ENCODE data around the gene AREG. TPM values are rescaled to one million over a fixed set of nuclear protein-coding genes. Genes with fewer than 3 reads are reported as not detected.

The AREG gene
- total RNA-seq, 6 donors from 2014 or later = 13.6 to 54.7 (median 37.0) TPM

GRCh38 chr4:74420863-74421262 is 24.1 kb upstream of the AREG start:
- Histone ChIP-seq H3K36me3 (no peaks in the 10 kb centered on the region), H3K27ac (no peak overlapping the region), H3K4me1 (peaks cover 0 to 4% (median 0%) of the 10 kb centered on the region in 4 donors), H3K4me3 (no peak overlapping the region), H3K9me3 (no peaks in the 10 kb centered on the region), H3K27me3 (no peaks in the 10 kb centered on the region)
- 91 to 92% methylated on average over 5 of the region's 5 CpGs for WGBS, 2 donors
- no peak for DNase-seq
- ATAC-seq (ENCODE audit: low FRiP score in 2 of 2) = no peak
- no peak for TF ChIP-seq EP300 (IDR thresholded peaks at IDR 0.05)
- TF ChIP-seq POLR2A (IDR thresholded peaks at IDR 0.05) = no peak
- TF ChIP-seq, protein P1, sequence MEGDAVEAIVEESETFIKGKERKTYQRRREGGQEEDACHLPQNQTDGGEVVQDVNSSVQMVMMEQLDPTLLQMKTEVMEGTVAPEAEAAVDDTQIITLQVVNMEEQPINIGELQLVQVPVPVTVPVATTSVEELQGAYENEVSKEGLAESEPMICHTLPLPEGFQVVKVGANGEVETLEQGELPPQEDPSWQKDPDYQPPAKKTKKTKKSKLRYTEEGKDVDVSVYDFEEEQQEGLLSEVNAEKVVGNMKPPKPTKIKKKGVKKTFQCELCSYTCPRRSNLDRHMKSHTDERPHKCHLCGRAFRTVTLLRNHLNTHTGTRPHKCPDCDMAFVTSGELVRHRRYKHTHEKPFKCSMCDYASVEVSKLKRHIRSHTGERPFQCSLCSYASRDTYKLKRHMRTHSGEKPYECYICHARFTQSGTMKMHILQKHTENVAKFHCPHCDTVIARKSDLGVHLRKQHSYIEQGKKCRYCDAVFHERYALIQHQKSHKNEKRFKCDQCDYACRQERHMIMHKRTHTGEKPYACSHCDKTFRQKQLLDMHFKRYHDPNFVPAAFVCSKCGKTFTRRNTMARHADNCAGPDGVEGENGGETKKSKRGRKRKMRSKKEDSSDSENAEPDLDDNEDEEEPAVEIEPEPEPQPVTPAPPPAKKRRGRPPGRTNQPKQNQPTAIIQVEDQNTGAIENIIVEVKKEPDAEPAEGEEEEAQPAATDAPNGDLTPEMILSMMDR (IDR thresholded peaks at IDR 0.05) = no peak
- no peak for TF ChIP-seq POLR2AphosphoS5 (IDR thresholded peaks at IDR 0.05)

DNA sequence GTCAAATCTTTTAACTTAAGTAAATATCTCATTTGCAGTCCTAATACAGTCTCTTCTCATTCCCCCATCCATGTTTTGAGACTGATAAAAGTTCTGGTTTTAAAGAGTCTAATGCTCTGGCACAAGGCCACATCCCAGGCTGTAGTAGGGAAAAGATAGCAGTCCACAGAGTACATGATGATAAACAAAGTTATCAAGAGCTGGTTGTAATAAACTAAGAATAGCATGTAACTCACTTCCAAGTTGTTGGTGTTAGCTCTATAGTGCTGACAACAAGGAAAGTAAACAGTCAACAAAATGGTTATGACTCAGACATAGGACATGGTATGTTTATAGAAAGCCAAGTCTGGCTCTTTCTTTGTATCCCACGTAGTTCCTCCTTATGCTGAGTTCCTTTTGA is 21.8 kb upstream of the AREG start:
- H3K36me3 ChIP-seq = no peaks in the 10 kb centered on the region
- H3K27ac ChIP-seq = peak overlapping the region in 2 of 4 donors; percentile 10 to 36
- 43 to 55% methylated on average over 1 of the region's 1 CpG for WGBS, 2 donors
- no peak for TF ChIP-seq POLR2A (IDR thresholded peaks at IDR 0.05)
- peak in 2 of 4 donors; percentile 73 to 78 for TF ChIP-seq EP300 (IDR thresholded peaks at IDR 0.05)
- no peak overlapping the region for H3K4me3 ChIP-seq
- H3K4me1 ChIP-seq = peaks cover 0 to 4% (median 0%) of the 10 kb centered on the region in 4 donors
- H3K9me3 ChIP-seq = no peaks in the 10 kb centered on the region
- no peaks in the 10 kb centered on the region for H3K27me3 ChIP-seq
- ATAC-seq (ENCODE audit: low FRiP score in 2 of 2) (no peak), DNase-seq (no peak)

- Histone ChIP-seq H3K9me3 (no peaks in the 10 kb centered on the region), H3K27me3 (no peaks in the 10 kb centered on the region), H3K4me3 (no peak overlapping the region), H3K36me3 (no peaks in the 10 kb centered on the region), H3K27ac (no peak overlapping the region), H3K4me1 (no peaks in the 10 kb centered on the region)
- no peak for TF ChIP-seq POLR2AphosphoS5 (IDR thresholded peaks at IDR 0.05)
- TF ChIP-seq, protein P1 (IDR thresholded peaks at IDR 0.05) = no peak
- TF ChIP-seq EP300 (IDR thresholded peaks at IDR 0.05) = no peak
- ATAC-seq (ENCODE audit: low FRiP score in 2 of 2) (no peak), DNase-seq (no peak)
- 94 to 96% methylated on average over 2 of the region's 2 CpGs for WGBS, 2 donors
Measured at GRCh38 chr4:74424111-74424510, 20.8 kb upstream of the AREG start.

- Histone ChIP-seq H3K4me1 (no peaks in the 10 kb centered on the region), H3K9me3 (no peaks in the 10 kb centered on the region), H3K36me3 (no peaks in the 10 kb centered on the region), H3K27ac (no peak overlapping the region), H3K4me3 (no peak overlapping the region), H3K27me3 (no peaks in the 10 kb centered on the region)
- DNase-seq (no peak), ATAC-seq (ENCODE audit: low FRiP score in 2 of 2) (peak in 1 of 2 donors; percentile 77)
- no peak for TF ChIP-seq EP300 (IDR thresholded peaks at IDR 0.05)
- no peak for TF ChIP-seq POLR2A (IDR thresholded peaks at IDR 0.05)
- TF ChIP-seq, protein P1 (IDR thresholded peaks at IDR 0.05) = no peak
- TF ChIP-seq POLR2AphosphoS5 (IDR thresholded peaks at IDR 0.05) = no peak
- 83% methylated on average over 1 of the region's 1 CpG for WGBS, 2 donors
Measured at GRCh38 chr4:74426101-74426500, 18.8 kb upstream of the AREG start.

DNA sequence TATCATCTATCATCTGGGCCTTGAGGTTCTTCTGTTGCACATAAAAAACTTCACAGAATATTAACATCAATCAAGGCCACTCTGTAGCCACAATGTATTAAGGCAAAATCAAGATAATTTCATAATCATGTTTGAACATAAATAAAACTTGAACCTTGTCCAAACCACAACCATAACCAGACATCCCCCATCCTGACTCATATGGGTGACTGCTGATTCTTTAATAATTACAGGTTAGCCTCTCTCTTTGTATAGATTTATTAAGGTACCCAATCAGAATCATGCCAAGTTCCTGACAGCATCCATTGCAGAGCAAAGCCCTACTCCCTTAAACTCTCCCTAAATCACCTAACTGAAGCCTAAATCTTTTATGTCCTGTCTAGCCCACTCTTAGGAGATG is 16.7 kb upstream of the AREG start:
- Histone ChIP-seq H3K36me3 (no peaks in the 10 kb centered on the region), H3K27ac (no peak overlapping the region), H3K4me1 (no peaks in the 10 kb centered on the region), H3K27me3 (no peaks in the 10 kb centered on the region), H3K9me3 (no peaks in the 10 kb centered on the region), H3K4me3 (no peak overlapping the region)
- TF ChIP-seq POLR2A (IDR thresholded peaks at IDR 0.05) = no peak
- TF ChIP-seq, protein P1 (IDR thresholded peaks at IDR 0.05) = no peak
- no peak for TF ChIP-seq EP300 (IDR thresholded peaks at IDR 0.05)
- TF ChIP-seq POLR2AphosphoS5 (IDR thresholded peaks at IDR 0.05) = no peak
- ATAC-seq (ENCODE audit: low FRiP score in 2 of 2) = no peak
- no peak for DNase-seq
